HEK293 (cell line): Measurements from ENCODE around the gene XPNPEP2.

Source experiments
- CTCF ChIA-PET: fragments of 350-600 bp; formaldehyde crosslinking; extraction: SDS; loops from one replicate; lab custom pipeline; 2021; ENCODE audit warnings: antibody characterized with exemption; lab: Yijun Ruan, JAX
- POLR2A ChIA-PET: fragments of 300-600 bp; formaldehyde crosslinking; extraction: SDS; loops from one replicate; lab custom pipeline; 2020; ENCODE audit warnings: antibody characterized with exemption, inconsistent platforms; lab: Yijun Ruan, JAX
- H3K27ac ChIP-seq: fragments of 200-500 bp; sonication (Bioruptor generic); 2 replicates; pipeline ENCODE4 v1.5.1; 2014; ENCODE audit warnings: low read depth, low read length, control low read depth, inconsistent platforms; ENCODE audit errors: extremely low read depth
- H3K36me3 ChIP-seq, 2 experiments: fragments of 200-500 bp in 1 of 2; sonication (Bioruptor generic) in 1 of 2; 1 replicate in 1 of 2; 2 replicates in 1 of 2; pipeline ENCODE4 v1.5.1; 2014 to 2017; ENCODE audit warnings: inconsistent platforms in 2 of 2, low read length in 2 of 2; ENCODE audit not compliant: control insufficient read depth in 2 of 2, insufficient read depth in 1 of 2
- H3K4me1 ChIP-seq: fragments of 200-500 bp; sonication (Bioruptor generic); 2 replicates; pipeline ENCODE4 v1.5.1; 2014; ENCODE audit warnings: mild to moderate bottlenecking, low read length, inconsistent platforms; ENCODE audit not compliant: control insufficient read depth, insufficient read depth
- H3K4me3 ChIP-seq: 2 replicates; pipeline ENCODE4 v1.5.1; 2011; ENCODE audit warnings: low read depth, mild to moderate bottlenecking, control low read depth, low read length, moderate library complexity
- H3K9me3 ChIP-seq: fragments of 200-500 bp; sonication (Bioruptor generic); 2 replicates; pipeline ENCODE4 v1.5.1; 2014; ENCODE audit warnings: low read depth, low read length, inconsistent platforms; ENCODE audit not compliant: control insufficient read depth, insufficient read depth
- ELK4 ChIP-seq: IDR thresholded peaks from 2 replicates; pipeline ENCODE4 v1.6.1; 2011; ENCODE audit warnings: mild to moderate bottlenecking, low read depth, low read length, borderline replicate concordance
- GFI1B ChIP-seq: fragments of 450-650 bp; formaldehyde crosslinking; IDR thresholded peaks from 2 replicates; pipeline ENCODE4 v1.5.1; 2016; ENCODE audit warnings: missing biosample characterization, missing genetic modification characterization
- GLIS2 ChIP-seq: fragments of 450-650 bp; formaldehyde crosslinking; IDR thresholded peaks from 2 replicates; pipeline ENCODE4 v1.5.1; 2016; ENCODE audit warnings: missing biosample characterization, missing genetic modification characterization
- KLF9 ChIP-seq: fragments of 450-650 bp; formaldehyde crosslinking; IDR thresholded peaks from 2 replicates; pipeline ENCODE4 v1.5.1; 2016; ENCODE audit warnings: missing biosample characterization, missing genetic modification characterization, low read depth
- MEIS1 ChIP-seq: sonication (generic); formaldehyde crosslinking; IDR thresholded peaks from 2 replicates; pipeline ENCODE4 v1.8.1; 2022; ENCODE audit warnings: missing genetic modification reagents, mild to moderate bottlenecking, borderline replicate concordance
- PRDM6 ChIP-seq: fragments of 450-650 bp; formaldehyde crosslinking; IDR thresholded peaks from 2 replicates; pipeline ENCODE4 v1.5.1; 2017; ENCODE audit warnings: missing biosample characterization, missing genetic modification characterization
- SETDB1 ChIP-seq: IDR thresholded peaks from one replicate; pipeline ENCODE4 v1.6.1; 2017; ENCODE audit warnings: mild to moderate bottlenecking, low read length, moderate library complexity, mixed read lengths; ENCODE audit not compliant: insufficient read length
- TCF7L2 ChIP-seq: IDR thresholded peaks from 2 replicates; pipeline ENCODE4 v1.6.1; 2011; ENCODE audit warnings: low read depth, mild to moderate bottlenecking, inconsistent platforms, low read length, moderate library complexity, borderline replicate concordance
- ZBTB1 ChIP-seq: fragments of 450-650 bp; formaldehyde crosslinking; IDR thresholded peaks from 2 replicates; pipeline ENCODE4 v1.5.1; 2016; ENCODE audit warnings: missing biosample characterization, missing genetic modification characterization
- ZBTB6 ChIP-seq: fragments of 450-650 bp; formaldehyde crosslinking; IDR thresholded peaks from 2 replicates; pipeline ENCODE4 v1.5.1; 2017; ENCODE audit warnings: missing biosample characterization, missing genetic modification characterization
- ZFP37 ChIP-seq: fragments of 450-650 bp; formaldehyde crosslinking; IDR thresholded peaks from 2 replicates; pipeline ENCODE4 v1.5.1; 2016; ENCODE audit warnings: missing biosample characterization, missing genetic modification characterization
- ZFP41 ChIP-seq: fragments of 450-650 bp; formaldehyde crosslinking; IDR thresholded peaks from 2 replicates; pipeline ENCODE4 v1.5.1; 2016; ENCODE audit warnings: missing biosample characterization, missing genetic modification characterization, borderline replicate concordance
- ZNF114 ChIP-seq: fragments of 450-650 bp; formaldehyde crosslinking; IDR thresholded peaks from 2 replicates; pipeline ENCODE4 v1.5.0; 2017; ENCODE audit warnings: missing biosample characterization, missing genetic modification characterization
- ZNF155 ChIP-seq: fragments of 450-650 bp; formaldehyde crosslinking; IDR thresholded peaks from 2 replicates; pipeline ENCODE4 v1.5.1; 2016; ENCODE audit warnings: missing biosample characterization, missing genetic modification characterization
- ZNF202 ChIP-seq: fragments of 450-650 bp; formaldehyde crosslinking; IDR thresholded peaks from 2 replicates; pipeline ENCODE4 v1.5.1; 2016; ENCODE audit warnings: missing biosample characterization, missing genetic modification characterization, borderline replicate concordance
- ZNF362 ChIP-seq: fragments of 450-650 bp; formaldehyde crosslinking; IDR thresholded peaks from 2 replicates; pipeline ENCODE4 v1.5.1; 2016; ENCODE audit warnings: missing biosample characterization, missing genetic modification characterization
- ZNF416 ChIP-seq: fragments of 450-650 bp; formaldehyde crosslinking; IDR thresholded peaks from 2 replicates; pipeline ENCODE4 v1.5.1; 2016; ENCODE audit warnings: missing biosample characterization, missing genetic modification characterization
- ZNF48 ChIP-seq: fragments of 450-650 bp; formaldehyde crosslinking; IDR thresholded peaks from 2 replicates; pipeline ENCODE4 v1.5.1; 2016; ENCODE audit warnings: missing biosample characterization, missing genetic modification characterization
- ZNF521 ChIP-seq: fragments of 450-650 bp; formaldehyde crosslinking; IDR thresholded peaks from 2 replicates; pipeline ENCODE4 v1.5.1; 2017; ENCODE audit warnings: missing biosample characterization, mild to moderate bottlenecking, missing genetic modification characterization
- ZNF624 ChIP-seq: fragments of 450-650 bp; formaldehyde crosslinking; IDR thresholded peaks from 2 replicates; pipeline ENCODE4 v1.5.1; 2017; ENCODE audit warnings: missing biosample characterization, missing genetic modification characterization
- ZNF629 ChIP-seq: fragments of 450-650 bp; formaldehyde crosslinking; IDR thresholded peaks from 2 replicates; pipeline ENCODE4 v1.5.1; 2017; ENCODE audit warnings: missing biosample characterization, missing genetic modification characterization
- ZNF670 ChIP-seq: fragments of 450-650 bp; formaldehyde crosslinking; IDR thresholded peaks from 2 replicates; pipeline ENCODE4 v1.5.1; 2016; ENCODE audit warnings: missing biosample characterization, missing genetic modification characterization, low read depth
- ZNF776 ChIP-seq: fragments of 450-650 bp; formaldehyde crosslinking; IDR thresholded peaks from 2 replicates; pipeline ENCODE4 v1.5.0; 2017; ENCODE audit warnings: missing biosample characterization, missing genetic modification characterization, borderline replicate concordance
- ZNF785 ChIP-seq: fragments of 450-650 bp; formaldehyde crosslinking; IDR thresholded peaks from 2 replicates; pipeline ENCODE4 v1.5.1; 2016; ENCODE audit warnings: missing biosample characterization, missing genetic modification characterization
- ZSCAN16 ChIP-seq: fragments of 450-650 bp; formaldehyde crosslinking; IDR thresholded peaks from 2 replicates; pipeline ENCODE4 v1.5.1; 2016; ENCODE audit warnings: missing biosample characterization, missing genetic modification characterization
- ZSCAN30 ChIP-seq: fragments of 450-650 bp; IDR thresholded peaks from 2 replicates; pipeline ENCODE4 v1.5.1; 2018; ENCODE audit warnings: missing biosample characterization, mild to moderate bottlenecking, missing genetic modification characterization, moderate library complexity
- TF ChIP-seq, protein P1 (sequence below): fragments of 450-650 bp; formaldehyde crosslinking; IDR thresholded peaks from 2 replicates; pipeline ENCODE4 v1.5.1; 2016; ENCODE audit warnings: missing biosample characterization, missing genetic modification characterization

XPNPEP2 gene

DNA sequence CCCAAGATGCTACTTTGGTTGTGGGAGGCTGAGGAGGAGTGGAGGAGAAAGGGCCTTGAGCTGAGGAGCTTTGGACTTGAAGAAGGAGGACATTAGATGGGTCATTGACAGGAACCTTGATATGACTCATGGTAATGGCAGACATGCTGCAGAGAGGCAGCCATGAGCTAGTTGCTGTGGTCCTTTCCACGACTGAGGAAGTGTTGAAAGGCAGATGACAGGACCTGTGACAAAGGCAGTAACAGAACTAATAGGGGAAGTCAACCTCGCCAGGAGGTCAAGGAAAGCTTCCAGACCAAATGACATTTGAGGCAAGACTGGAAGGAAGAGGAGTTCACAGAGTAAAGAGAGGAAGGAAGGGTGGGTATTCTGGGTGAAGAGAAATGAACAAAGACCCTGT lies 7.6 kb upstream of the XPNPEP2 start (continued):
- no peak for TF ChIP-seq ZNF629 (tag by site-specific recombination)
- TF ChIP-seq ZNF202, result no peak
- no peak for TF ChIP-seq ZBTB6
- TF ChIP-seq ZNF114 (tag by site-specific recombination), result no peak
- no peak for TF ChIP-seq ZFP37 (tag by site-specific recombination)
- no peak for TF ChIP-seq GLIS2
- TF ChIP-seq ZNF416 (tag by site-specific recombination), result no peak
- no peak for TF ChIP-seq GFI1B (tag by site-specific recombination)
- TF ChIP-seq, all 188 proteins: peak for 0

DNA sequence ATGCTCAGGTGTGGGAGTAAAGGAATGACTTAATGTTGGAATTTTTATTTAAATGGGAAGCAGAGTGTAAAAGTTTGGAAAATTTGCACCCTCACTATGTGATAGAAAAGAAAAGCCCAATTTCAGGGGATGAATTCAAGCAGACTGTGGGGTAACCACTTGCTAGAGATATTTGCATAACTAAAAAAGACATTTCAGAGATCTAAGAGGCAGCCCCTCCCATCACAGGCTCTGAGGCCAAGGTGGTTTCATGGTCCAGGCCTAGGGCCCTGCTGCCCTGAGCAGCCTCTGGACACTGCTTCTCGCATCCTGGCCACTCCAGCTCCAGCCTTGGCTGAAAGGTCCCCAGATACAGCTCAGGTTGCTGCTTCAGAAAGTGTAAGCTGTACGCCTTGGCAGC lies 5.9 kb upstream of the XPNPEP2 start:
- Histone ChIP-seq H3K4me3 (no peak overlapping the region), H3K36me3 (no peaks in the 10 kb centered on the region), H3K27ac (no peak overlapping the region), H3K4me1 (no peaks in the 10 kb centered on the region), H3K9me3 (no peaks in the 10 kb centered on the region)
- POLR2A ChIA-PET, result no interaction called here
- no peak for TF ChIP-seq ZFP41
- TF ChIP-seq KLF9 (tag by site-specific recombination), result no peak
- no peak for TF ChIP-seq ZNF155
- TF ChIP-seq ZNF776, result no peak
- no peak for TF ChIP-seq TCF7L2
- TF ChIP-seq ELK4, result no peak
- no peak for TF ChIP-seq SETDB1
- TF ChIP-seq, protein P1, sequence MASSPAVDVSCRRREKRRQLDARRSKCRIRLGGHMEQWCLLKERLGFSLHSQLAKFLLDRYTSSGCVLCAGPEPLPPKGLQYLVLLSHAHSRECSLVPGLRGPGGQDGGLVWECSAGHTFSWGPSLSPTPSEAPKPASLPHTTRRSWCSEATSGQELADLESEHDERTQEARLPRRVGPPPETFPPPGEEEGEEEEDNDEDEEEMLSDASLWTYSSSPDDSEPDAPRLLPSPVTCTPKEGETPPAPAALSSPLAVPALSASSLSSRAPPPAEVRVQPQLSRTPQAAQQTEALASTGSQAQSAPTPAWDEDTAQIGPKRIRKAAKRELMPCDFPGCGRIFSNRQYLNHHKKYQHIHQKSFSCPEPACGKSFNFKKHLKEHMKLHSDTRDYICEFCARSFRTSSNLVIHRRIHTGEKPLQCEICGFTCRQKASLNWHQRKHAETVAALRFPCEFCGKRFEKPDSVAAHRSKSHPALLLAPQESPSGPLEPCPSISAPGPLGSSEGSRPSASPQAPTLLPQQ, result no peak
- no peak for TF ChIP-seq ZBTB1 (tag by site-specific recombination)
- no peak for TF ChIP-seq ZNF362 (tag by site-specific recombination)
- TF ChIP-seq PRDM6 (tag by site-specific recombination), result no peak
- no peak for TF ChIP-seq ZSCAN16 (tag by site-specific recombination)
- TF ChIP-seq MEIS1, result no peak
- TF ChIP-seq ZNF521 (tag by site-specific recombination), result no peak
- no peak for TF ChIP-seq ZNF785 (tag by site-specific recombination)
- TF ChIP-seq ZNF48 (tag by site-specific recombination), result no peak
- TF ChIP-seq ZSCAN30 (tag by site-specific recombination), result no peak
- TF ChIP-seq ZNF670 (tag by site-specific recombination), result no peak
- TF ChIP-seq ZNF624 (tag by site-specific recombination), result no peak
- CTCF ChIA-PET, result no interaction called here
